HepG2 (cell line): ENCODE results near the gene RAB40C. TPM values are rescaled to one million over a fixed set of nuclear protein-coding genes. Genes with fewer than 3 reads are reported as not detected.

Experiments
- BHLHE40 ChIP-seq: IDR thresholded peaks from 2 replicates; pipeline ENCODE4 v1.6.1; 2011; ENCODE audit warnings: low read length, improper control_type of control experiment
- CBX1 ChIP-seq: IDR thresholded peaks from one replicate; pipeline ENCODE4 v1.6.1; 2016; ENCODE audit warnings: antibody characterized with exemption, low read depth
- EZH2 ChIP-seq: conservative IDR thresholded peaks from 2 replicates; pipeline ENCODE4 v1.6.1; 2012; ENCODE audit warnings: mild to moderate bottlenecking, low read depth, low read length, moderate library complexity
- NFRKB ChIP-seq: fragments of 450-650 bp; IDR thresholded peaks from 2 replicates; pipeline ENCODE4 v1.6.1; 2017
- POGZ ChIP-seq: sonication (generic); formaldehyde crosslinking; IDR thresholded peaks from 2 replicates; pipeline ENCODE4 v1.4.0; 2020; ENCODE audit warnings: mild to moderate bottlenecking, missing genetic modification reagents
- PRPF4 ChIP-seq: fragments of 200-400 bp; formaldehyde crosslinking; IDR thresholded peaks from 2 replicates; pipeline ENCODE4 v1.6.1; 2016; ENCODE audit warnings: low read length, low read depth; ENCODE audit not compliant: poor library complexity, severe bottlenecking
- REPIN1 ChIP-seq: sonication (generic); formaldehyde crosslinking; IDR thresholded peaks from 2 replicates; pipeline ENCODE4 v1.8.0; 2022; ENCODE audit warnings: missing genetic modification reagents, low read depth, mild to moderate bottlenecking, borderline replicate concordance
- YEATS4 ChIP-seq: sonication (generic); formaldehyde crosslinking; IDR thresholded peaks from 2 replicates; pipeline ENCODE4 v1.4.0; 2020; ENCODE audit warnings: missing genetic modification reagents, borderline replicate concordance
- ZBTB38 ChIP-seq: sonication (generic); formaldehyde crosslinking; IDR thresholded peaks from 2 replicates; pipeline ENCODE4 v1.5.1; 2020; ENCODE audit warnings: mild to moderate bottlenecking, missing genetic modification reagents
- ZBTB7A ChIP-seq: sonication (generic); formaldehyde crosslinking; IDR thresholded peaks from 2 replicates; pipeline ENCODE4 v1.8.0; 2022; ENCODE audit warnings: mild to moderate bottlenecking, missing genetic modification reagents
- ZFP36L1 ChIP-seq: sonication (generic); formaldehyde crosslinking; IDR thresholded peaks from 2 replicates; pipeline ENCODE4 v1.8.0; 2022; ENCODE audit warnings: mild to moderate bottlenecking, missing genetic modification reagents, moderate library complexity
- ZNF616 ChIP-seq: sonication (generic); formaldehyde crosslinking; IDR thresholded peaks from 2 replicates; pipeline ENCODE4 v1.5.0; 2020; ENCODE audit warnings: low read depth, mild to moderate bottlenecking, missing genetic modification reagents
- ZNF678 ChIP-seq: sonication (generic); formaldehyde crosslinking; IDR thresholded peaks from 2 replicates; pipeline ENCODE4 v1.4.0; 2020; ENCODE audit warnings: mild to moderate bottlenecking, missing genetic modification reagents
- polyA plus RNA-seq, 8 experiments: library from polyadenylated mRNA; depleted of rRNA in 3 of 8; stranded (reverse) in 7 of 8; unstranded in 1 of 8; fragments of >200 nt; fragmentation: Illumina TruSeq in 4 of 8; extraction: Trizol in 4 of 8; gene quantifications; 2 replicates each; pipeline versions ENCODE4 v1.2.1 to v1.2.3, GENCODE V29; 2011 to 2016; ENCODE audit warnings: low read depth in 4 of 8, missing spikeins in 1 of 8, mixed read lengths in 1 of 8; ENCODE audit not compliant: insufficient read depth in 1 of 8
- total RNA-seq, 5 experiments: library from RNA; depleted of rRNA; stranded (reverse); fragments of >200 nt; fragmentation: Illumina TruSeq; extraction: Trizol; gene quantifications; 2 replicates each; pipeline ENCODE4 v1.2.3, GENCODE V29; 2016; ENCODE audit warnings: low read depth in 1 of 5
- TF ChIP-seq, protein P1 (sequence below): sonication (generic); formaldehyde crosslinking; IDR thresholded peaks from 2 replicates; pipeline ENCODE4 v1.8.0; 2022; ENCODE audit warnings: mild to moderate bottlenecking, missing genetic modification reagents, moderate library complexity
- TF ChIP-seq, protein P2 (sequence below): sonication (generic); formaldehyde crosslinking; IDR thresholded peaks from 2 replicates; pipeline ENCODE4 v1.4.0; 2020; ENCODE audit warnings: mild to moderate bottlenecking, low read depth, missing genetic modification reagents
- TF ChIP-seq, protein P3 (sequence below): sonication (generic); formaldehyde crosslinking; IDR thresholded peaks from 2 replicates; pipeline ENCODE4 v1.4.0; 2020; ENCODE audit warnings: missing genetic modification reagents
- TF ChIP-seq, protein P4 (sequence below): IDR thresholded peaks from 2 replicates; pipeline ENCODE4 v1.6.1; 2016; ENCODE audit warnings: low read depth, missing genetic modification reagents, missing compliant biosample characterization
- TF ChIP-seq, protein P5 (sequence below): sonication (generic); formaldehyde crosslinking; IDR thresholded peaks from 2 replicates; pipeline ENCODE4 v1.4.0; 2020; ENCODE audit warnings: missing genetic modification reagents, mild to moderate bottlenecking, borderline replicate concordance

The RAB40C gene
- total and polyA plus RNA-seq, 2 of the 13 experiments (the other 11 are each of a cell fraction or from before 2014, with no cell fraction given): 7.7 to 11.5 TPM

DNA sequence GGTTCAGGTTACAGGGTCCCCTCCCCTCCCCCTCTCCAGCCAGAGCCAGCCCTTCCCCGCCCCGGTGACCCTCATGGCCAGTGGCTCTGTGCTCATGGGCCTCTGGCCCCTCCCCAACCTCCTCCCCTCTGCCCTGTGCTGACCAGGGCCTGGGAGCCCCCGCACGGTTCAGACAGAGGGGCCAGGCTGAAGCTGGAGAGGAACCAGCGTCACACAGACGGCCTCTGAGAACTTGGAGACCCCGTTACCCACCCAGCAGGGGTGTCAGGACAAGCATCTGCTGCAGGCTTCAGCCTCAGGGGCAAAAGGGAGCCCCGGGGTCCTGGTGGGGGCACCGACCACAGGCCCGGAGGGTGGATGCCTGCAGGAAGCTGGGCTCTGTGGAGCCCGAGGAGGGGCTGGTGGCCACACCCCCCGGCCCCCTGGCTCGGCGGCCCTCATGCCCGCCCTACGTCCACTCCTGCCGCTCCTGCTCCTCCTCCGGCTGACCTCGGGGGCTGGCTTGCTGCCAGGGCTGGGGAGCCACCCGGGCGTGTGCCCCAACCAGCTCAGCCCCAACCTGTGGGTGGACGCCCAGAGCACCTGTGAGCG lies 41.0 kb downstream of the RAB40C start, which contains the start of gene WFIKKN1 (continued):
- TF ChIP-seq REPIN1 (CRISPR knock-in tag) (no peak), ZNF616 (CRISPR knock-in tag) (no peak), EZH2 (no peak), YEATS4 (peak; percentile 73; the same call in 1 of the 2 replicates), NFRKB (no peak), CBX1 (no peak), ZBTB38 (CRISPR knock-in tag) (no peak), ZNF678 (CRISPR knock-in tag) (no peak), ZFP36L1 (CRISPR knock-in tag) (no peak), ZBTB7A (CRISPR knock-in tag) (0 out of 2 replicates have a peak, but pooled peaks have one; percentile 11), PRPF4 (no peak), BHLHE40 (no peak), POGZ (no peak)
- TF ChIP-seq, protein P1, sequence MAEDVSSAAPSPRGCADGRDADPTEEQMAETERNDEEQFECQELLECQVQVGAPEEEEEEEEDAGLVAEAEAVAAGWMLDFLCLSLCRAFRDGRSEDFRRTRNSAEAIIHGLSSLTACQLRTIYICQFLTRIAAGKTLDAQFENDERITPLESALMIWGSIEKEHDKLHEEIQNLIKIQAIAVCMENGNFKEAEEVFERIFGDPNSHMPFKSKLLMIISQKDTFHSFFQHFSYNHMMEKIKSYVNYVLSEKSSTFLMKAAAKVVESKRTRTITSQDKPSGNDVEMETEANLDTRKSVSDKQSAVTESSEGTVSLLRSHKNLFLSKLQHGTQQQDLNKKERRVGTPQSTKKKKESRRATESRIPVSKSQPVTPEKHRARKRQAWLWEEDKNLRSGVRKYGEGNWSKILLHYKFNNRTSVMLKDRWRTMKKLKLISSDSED (CRISPR knock-in tag): no peak
- TF ChIP-seq, protein P2, sequence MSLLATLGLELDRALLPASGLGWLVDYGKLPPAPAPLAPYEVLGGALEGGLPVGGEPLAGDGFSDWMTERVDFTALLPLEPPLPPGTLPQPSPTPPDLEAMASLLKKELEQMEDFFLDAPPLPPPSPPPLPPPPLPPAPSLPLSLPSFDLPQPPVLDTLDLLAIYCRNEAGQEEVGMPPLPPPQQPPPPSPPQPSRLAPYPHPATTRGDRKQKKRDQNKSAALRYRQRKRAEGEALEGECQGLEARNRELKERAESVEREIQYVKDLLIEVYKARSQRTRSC (CRISPR knock-in tag): no peak
- TF ChIP-seq, protein P3, sequence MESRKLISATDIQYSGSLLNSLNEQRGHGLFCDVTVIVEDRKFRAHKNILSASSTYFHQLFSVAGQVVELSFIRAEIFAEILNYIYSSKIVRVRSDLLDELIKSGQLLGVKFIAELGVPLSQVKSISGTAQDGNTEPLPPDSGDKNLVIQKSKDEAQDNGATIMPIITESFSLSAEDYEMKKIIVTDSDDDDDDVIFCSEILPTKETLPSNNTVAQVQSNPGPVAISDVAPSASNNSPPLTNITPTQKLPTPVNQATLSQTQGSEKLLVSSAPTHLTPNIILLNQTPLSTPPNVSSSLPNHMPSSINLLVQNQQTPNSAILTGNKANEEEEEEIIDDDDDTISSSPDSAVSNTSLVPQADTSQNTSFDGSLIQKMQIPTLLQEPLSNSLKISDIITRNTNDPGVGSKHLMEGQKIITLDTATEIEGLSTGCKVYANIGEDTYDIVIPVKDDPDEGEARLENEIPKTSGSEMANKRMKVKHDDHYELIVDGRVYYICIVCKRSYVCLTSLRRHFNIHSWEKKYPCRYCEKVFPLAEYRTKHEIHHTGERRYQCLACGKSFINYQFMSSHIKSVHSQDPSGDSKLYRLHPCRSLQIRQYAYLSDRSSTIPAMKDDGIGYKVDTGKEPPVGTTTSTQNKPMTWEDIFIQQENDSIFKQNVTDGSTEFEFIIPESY (CRISPR knock-in tag): no peak
- TF ChIP-seq, protein P4, sequence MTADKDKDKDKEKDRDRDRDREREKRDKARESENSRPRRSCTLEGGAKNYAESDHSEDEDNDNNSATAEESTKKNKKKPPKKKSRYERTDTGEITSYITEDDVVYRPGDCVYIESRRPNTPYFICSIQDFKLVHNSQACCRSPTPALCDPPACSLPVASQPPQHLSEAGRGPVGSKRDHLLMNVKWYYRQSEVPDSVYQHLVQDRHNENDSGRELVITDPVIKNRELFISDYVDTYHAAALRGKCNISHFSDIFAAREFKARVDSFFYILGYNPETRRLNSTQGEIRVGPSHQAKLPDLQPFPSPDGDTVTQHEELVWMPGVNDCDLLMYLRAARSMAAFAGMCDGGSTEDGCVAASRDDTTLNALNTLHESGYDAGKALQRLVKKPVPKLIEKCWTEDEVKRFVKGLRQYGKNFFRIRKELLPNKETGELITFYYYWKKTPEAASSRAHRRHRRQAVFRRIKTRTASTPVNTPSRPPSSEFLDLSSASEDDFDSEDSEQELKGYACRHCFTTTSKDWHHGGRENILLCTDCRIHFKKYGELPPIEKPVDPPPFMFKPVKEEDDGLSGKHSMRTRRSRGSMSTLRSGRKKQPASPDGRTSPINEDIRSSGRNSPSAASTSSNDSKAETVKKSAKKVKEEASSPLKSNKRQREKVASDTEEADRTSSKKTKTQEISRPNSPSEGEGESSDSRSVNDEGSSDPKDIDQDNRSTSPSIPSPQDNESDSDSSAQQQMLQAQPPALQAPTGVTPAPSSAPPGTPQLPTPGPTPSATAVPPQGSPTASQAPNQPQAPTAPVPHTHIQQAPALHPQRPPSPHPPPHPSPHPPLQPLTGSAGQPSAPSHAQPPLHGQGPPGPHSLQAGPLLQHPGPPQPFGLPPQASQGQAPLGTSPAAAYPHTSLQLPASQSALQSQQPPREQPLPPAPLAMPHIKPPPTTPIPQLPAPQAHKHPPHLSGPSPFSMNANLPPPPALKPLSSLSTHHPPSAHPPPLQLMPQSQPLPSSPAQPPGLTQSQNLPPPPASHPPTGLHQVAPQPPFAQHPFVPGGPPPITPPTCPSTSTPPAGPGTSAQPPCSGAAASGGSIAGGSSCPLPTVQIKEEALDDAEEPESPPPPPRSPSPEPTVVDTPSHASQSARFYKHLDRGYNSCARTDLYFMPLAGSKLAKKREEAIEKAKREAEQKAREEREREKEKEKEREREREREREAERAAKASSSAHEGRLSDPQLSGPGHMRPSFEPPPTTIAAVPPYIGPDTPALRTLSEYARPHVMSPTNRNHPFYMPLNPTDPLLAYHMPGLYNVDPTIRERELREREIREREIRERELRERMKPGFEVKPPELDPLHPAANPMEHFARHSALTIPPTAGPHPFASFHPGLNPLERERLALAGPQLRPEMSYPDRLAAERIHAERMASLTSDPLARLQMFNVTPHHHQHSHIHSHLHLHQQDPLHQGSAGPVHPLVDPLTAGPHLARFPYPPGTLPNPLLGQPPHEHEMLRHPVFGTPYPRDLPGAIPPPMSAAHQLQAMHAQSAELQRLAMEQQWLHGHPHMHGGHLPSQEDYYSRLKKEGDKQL: no peak
- TF ChIP-seq, protein P5, sequence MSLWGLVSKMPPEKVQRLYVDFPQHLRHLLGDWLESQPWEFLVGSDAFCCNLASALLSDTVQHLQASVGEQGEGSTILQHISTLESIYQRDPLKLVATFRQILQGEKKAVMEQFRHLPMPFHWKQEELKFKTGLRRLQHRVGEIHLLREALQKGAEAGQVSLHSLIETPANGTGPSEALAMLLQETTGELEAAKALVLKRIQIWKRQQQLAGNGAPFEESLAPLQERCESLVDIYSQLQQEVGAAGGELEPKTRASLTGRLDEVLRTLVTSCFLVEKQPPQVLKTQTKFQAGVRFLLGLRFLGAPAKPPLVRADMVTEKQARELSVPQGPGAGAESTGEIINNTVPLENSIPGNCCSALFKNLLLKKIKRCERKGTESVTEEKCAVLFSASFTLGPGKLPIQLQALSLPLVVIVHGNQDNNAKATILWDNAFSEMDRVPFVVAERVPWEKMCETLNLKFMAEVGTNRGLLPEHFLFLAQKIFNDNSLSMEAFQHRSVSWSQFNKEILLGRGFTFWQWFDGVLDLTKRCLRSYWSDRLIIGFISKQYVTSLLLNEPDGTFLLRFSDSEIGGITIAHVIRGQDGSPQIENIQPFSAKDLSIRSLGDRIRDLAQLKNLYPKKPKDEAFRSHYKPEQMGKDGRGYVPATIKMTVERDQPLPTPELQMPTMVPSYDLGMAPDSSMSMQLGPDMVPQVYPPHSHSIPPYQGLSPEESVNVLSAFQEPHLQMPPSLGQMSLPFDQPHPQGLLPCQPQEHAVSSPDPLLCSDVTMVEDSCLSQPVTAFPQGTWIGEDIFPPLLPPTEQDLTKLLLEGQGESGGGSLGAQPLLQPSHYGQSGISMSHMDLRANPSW: no peak
